SK-N-SH (cell line): ENCODE results near the gene MTCH2. TPM values are rescaled to one million over a fixed set of nuclear protein-coding genes. Genes with fewer than 3 reads are reported as not detected.

Experiments
- CTCF ChIA-PET: fragments of 300-600, 350-600 bp; formaldehyde crosslinking; extraction: SDS; loops from one replicate; lab custom pipeline; 2021; lab: Yijun Ruan, JAX
- POLR2A ChIA-PET: fragments of 350-600 bp; sonication (Branson Sonifier 250); formaldehyde crosslinking; extraction: SDS; loops from one replicate; lab custom pipeline; 2020; ENCODE audit warnings: antibody characterized with exemption, inconsistent platforms; lab: Yijun Ruan, JAX
- DNase-seq: peaks from one replicate; pipeline ENCODE4 v3.0.0; 2012
- H2AFZ ChIP-seq: fragments of 200-600 bp; sonication (generic); 2 replicates; pipeline ENCODE4 v1.8.1; 2016; ENCODE audit warnings: antibody characterized with exemption, mild to moderate bottlenecking, low read depth
- H3F3A ChIP-seq: fragments of 200-600 bp; sonication (generic); replicated peaks from 2 replicates; pipeline ENCODE3; 2016; ENCODE audit warnings: antibody characterized with exemption, mild to moderate bottlenecking; ENCODE audit not compliant: insufficient read depth
- H3K27ac ChIP-seq, 2 experiments: fragments of 200-500 bp in 1 of 2; fragments of 200-600 bp in 1 of 2; sonication (Bioruptor generic) in 1 of 2; sonication (generic), shearing (Covaris generic) in 1 of 2; 2 replicates each; pipeline versions ENCODE4 v1.5.1 to v1.6.1; 2014 to 2016; ENCODE audit warnings: low read depth in 2 of 2, inconsistent platforms in 1 of 2, low read length in 1 of 2, mild to moderate bottlenecking in 1 of 2, mixed read lengths in 1 of 2
- H3K27me3 ChIP-seq: fragments of 200-600 bp; sonication (generic), shearing (Covaris generic); 2 replicates; pipeline ENCODE4 v1.6.1; 2016; ENCODE audit warnings: mixed run types; ENCODE audit not compliant: insufficient read depth
- H3K36me3 ChIP-seq, 2 experiments: fragments of 200-500 bp in 1 of 2; fragments of 200-600 bp in 1 of 2; sonication (Bioruptor generic) in 1 of 2; sonication (generic) in 1 of 2; replicated peaks in 1 of 2; 2 replicates each; pipeline versions ENCODE3 to v1.5.1; 2014 to 2016; ENCODE audit warnings: low read length in 1 of 2, mild to moderate bottlenecking in 1 of 2; ENCODE audit not compliant: insufficient read depth in 2 of 2, control insufficient read depth in 1 of 2
- H3K4me1 ChIP-seq, 2 experiments: fragments of 200-500 bp in 1 of 2; fragments of 200-600 bp in 1 of 2; sonication (Bioruptor generic) in 1 of 2; sonication (generic), shearing (Covaris generic) in 1 of 2; 2 replicates each; pipeline versions ENCODE4 v1.5.1 to v1.6.1; 2014 to 2016; ENCODE audit warnings: low read depth in 1 of 2, low read length in 1 of 2, mixed run types in 1 of 2; ENCODE audit not compliant: insufficient read depth in 2 of 2, control insufficient read depth in 1 of 2
- H3K4me2 ChIP-seq: fragments of 200-600 bp; sonication (generic), shearing (Covaris generic); 2 replicates; pipeline ENCODE4 v1.6.1; 2017; ENCODE audit warnings: mixed run types
- H3K4me3 ChIP-seq, 2 experiments: fragments of 200-500 bp in 1 of 2; fragments of 200-600 bp in 1 of 2; sonication (Bioruptor generic) in 1 of 2; sonication (generic), shearing (Covaris generic) in 1 of 2; 2 replicates each; pipeline versions ENCODE4 v1.5.1 to v1.8.1; 2014 to 2016; ENCODE audit warnings: low read depth in 2 of 2, inconsistent platforms in 1 of 2, low read length in 1 of 2, mild to moderate bottlenecking in 1 of 2, mixed read lengths in 1 of 2, moderate library complexity in 1 of 2
- H3K79me2 ChIP-seq: fragments of 200-600 bp; sonication (generic); 2 replicates; pipeline ENCODE4 v1.8.1; 2017; ENCODE audit warnings: mild to moderate bottlenecking; ENCODE audit not compliant: insufficient read depth
- H3K9ac ChIP-seq: fragments of 200-600 bp; sonication (generic); 2 replicates; pipeline ENCODE4 v1.6.1; 2017; ENCODE audit warnings: mixed run types
- H3K9me2 ChIP-seq: fragments of 200-600 bp; sonication (generic); 2 replicates; pipeline ENCODE4 v1.6.1; 2017; ENCODE audit warnings: mixed run types
- H3K9me3 ChIP-seq: fragments of 200-600 bp; sonication (generic); 2 replicates; pipeline ENCODE4 v1.6.1; 2017; ENCODE audit warnings: mixed run types, mild to moderate bottlenecking, moderate library complexity
- H4K20me1 ChIP-seq: fragments of 200-600 bp; sonication (generic); 2 replicates; pipeline ENCODE4 v1.6.1; 2017; ENCODE audit warnings: mild to moderate bottlenecking, mixed run types; ENCODE audit not compliant: insufficient read depth
- EZH2phosphoT487 ChIP-seq: fragments of 200-600 bp; sonication (generic); IDR thresholded peaks from 2 replicates; pipeline ENCODE4 v1.6.1; 2017; ENCODE audit warnings: low read depth, mixed run types, mild to moderate bottlenecking, antibody characterized with exemption, moderate library complexity, borderline replicate concordance
- FOXJ3 ChIP-seq: sonication (generic); formaldehyde crosslinking; IDR thresholded peaks from 2 replicates; pipeline ENCODE4 v1.5.1; 2020; ENCODE audit warnings: mild to moderate bottlenecking, missing genetic modification reagents
- GABPA ChIP-seq: IDR thresholded peaks from 2 replicates; pipeline ENCODE4 v1.4.0; 2012; ENCODE audit warnings: low read depth, mild to moderate bottlenecking
- GATA2 ChIP-seq: sonication (generic); formaldehyde crosslinking; IDR thresholded peaks from 2 replicates; pipeline ENCODE4 v1.5.0; 2020; ENCODE audit warnings: mild to moderate bottlenecking, missing genetic modification reagents
- MAX ChIP-seq: IDR thresholded peaks from 2 replicates; pipeline ENCODE4 v1.4.0; 2012; ENCODE audit warnings: low read depth
- MEF2A ChIP-seq: IDR thresholded peaks from 2 replicates; pipeline ENCODE4 v1.4.0; 2012; ENCODE audit warnings: low read depth, borderline replicate concordance
- MXI1 ChIP-seq: IDR thresholded peaks from 2 replicates; pipeline ENCODE4 v1.6.1; 2012; ENCODE audit warnings: mild to moderate bottlenecking, low read depth, low read length, improper control_type of control experiment
- NFIC ChIP-seq: IDR thresholded peaks from 2 replicates; pipeline ENCODE4 v1.4.0; 2012; ENCODE audit warnings: borderline replicate concordance
- POLR2AphosphoS5 ChIP-seq: IDR thresholded peaks from 2 replicates; pipeline ENCODE4 v1.6.1; 2012; ENCODE audit warnings: low read depth, low read length
- RAD21 ChIP-seq: IDR thresholded peaks from 2 replicates; pipeline ENCODE4 v1.6.1; 2012; ENCODE audit warnings: mild to moderate bottlenecking, low read length
- RFX5 ChIP-seq: IDR thresholded peaks from 2 replicates; pipeline ENCODE4 v1.6.1; 2012; ENCODE audit warnings: mild to moderate bottlenecking, improper control_type of control experiment, low read length
- RXRA ChIP-seq: IDR thresholded peaks from 2 replicates; pipeline ENCODE4 v1.4.0; 2012; ENCODE audit warnings: low read depth, mild to moderate bottlenecking, borderline replicate concordance
- SMC3 ChIP-seq: IDR thresholded peaks from 2 replicates; pipeline ENCODE4 v1.6.1; 2012; ENCODE audit warnings: low read depth, low read length, improper control_type of control experiment
- TAF1 ChIP-seq: IDR thresholded peaks from 2 replicates; pipeline ENCODE4 v1.6.1; 2012; ENCODE audit warnings: low read depth, mild to moderate bottlenecking, low read length, moderate library complexity, borderline replicate concordance
- TCF12 ChIP-seq: IDR thresholded peaks from 2 replicates; pipeline ENCODE4 v1.4.0; 2012
- USF1 ChIP-seq: IDR thresholded peaks from 2 replicates; pipeline ENCODE4 v1.4.0; 2012; ENCODE audit warnings: low read depth, borderline replicate concordance
- USF2 ChIP-seq: fragments of 150-350 bp; IDR thresholded peaks from 2 replicates; pipeline ENCODE4 v1.6.1; 2017; ENCODE audit warnings: antibody characterized with exemption, low read length, low read depth, borderline replicate concordance
- YY1 ChIP-seq: IDR thresholded peaks from 2 replicates; pipeline ENCODE4 v1.4.0; 2012; ENCODE audit warnings: low read depth, mild to moderate bottlenecking
- WGBS: methylation state at CpG from one replicate; pipeline ENCODE4 v1.1.6; 2017; ENCODE audit warnings: low lambda C conversion rate; 5-methylcytosine and 5-hydroxymethylcytosine counted together
- polyA plus RNA-seq, 3 experiments: library from polyadenylated mRNA; depleted of rRNA; stranded (reverse); fragments of >200 nt; gene quantifications; 2 replicates each; pipeline ENCODE4 v1.2.3, GENCODE V29; 2012
- TF ChIP-seq, protein P1 (sequence below): fragments of 150-350 bp; IDR thresholded peaks from 2 replicates; pipeline ENCODE4 v1.6.1; 2016; ENCODE audit warnings: mild to moderate bottlenecking, low read depth, low read length
- TF ChIP-seq, protein P2 (sequence below): IDR thresholded peaks from 2 replicates; pipeline ENCODE4 v1.4.0; 2012; ENCODE audit warnings: low read depth, borderline replicate concordance

Gene MTCH2
- polyA plus RNA-seq, 1 of the 3 experiments (the other 2 are of a cell fraction) = 132 TPM

GRCh38 chr11:47691979-47692378 lies 49.6 kb upstream of the MTCH2 start:
- H3K9me3 ChIP-seq = no peaks in the 10 kb centered on the region
- H2AFZ ChIP-seq = no peak overlapping the region
- no peaks in the 10 kb centered on the region for H3F3A ChIP-seq
- H3K4me1 ChIP-seq = no peaks in the 10 kb centered on the region
- no peak for DNase-seq
- H3K9ac ChIP-seq = no peak overlapping the region
- H4K20me1 ChIP-seq = no peaks in the 10 kb centered on the region
- TF ChIP-seq EZH2phosphoT487 = no peak
- TF ChIP-seq GABPA = no peak
- TF ChIP-seq GATA2 = no peak
- TF ChIP-seq, protein P1, sequence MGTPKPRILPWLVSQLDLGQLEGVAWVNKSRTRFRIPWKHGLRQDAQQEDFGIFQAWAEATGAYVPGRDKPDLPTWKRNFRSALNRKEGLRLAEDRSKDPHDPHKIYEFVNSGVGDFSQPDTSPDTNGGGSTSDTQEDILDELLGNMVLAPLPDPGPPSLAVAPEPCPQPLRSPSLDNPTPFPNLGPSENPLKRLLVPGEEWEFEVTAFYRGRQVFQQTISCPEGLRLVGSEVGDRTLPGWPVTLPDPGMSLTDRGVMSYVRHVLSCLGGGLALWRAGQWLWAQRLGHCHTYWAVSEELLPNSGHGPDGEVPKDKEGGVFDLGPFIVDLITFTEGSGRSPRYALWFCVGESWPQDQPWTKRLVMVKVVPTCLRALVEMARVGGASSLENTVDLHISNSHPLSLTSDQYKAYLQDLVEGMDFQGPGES = no peak
- no peak for TF ChIP-seq RAD21
- TF ChIP-seq TCF12 = no peak
- no peak for TF ChIP-seq RXRA
- TF ChIP-seq FOXJ3 (CRISPR knock-in tag) = no peak
- TF ChIP-seq, protein P2, sequence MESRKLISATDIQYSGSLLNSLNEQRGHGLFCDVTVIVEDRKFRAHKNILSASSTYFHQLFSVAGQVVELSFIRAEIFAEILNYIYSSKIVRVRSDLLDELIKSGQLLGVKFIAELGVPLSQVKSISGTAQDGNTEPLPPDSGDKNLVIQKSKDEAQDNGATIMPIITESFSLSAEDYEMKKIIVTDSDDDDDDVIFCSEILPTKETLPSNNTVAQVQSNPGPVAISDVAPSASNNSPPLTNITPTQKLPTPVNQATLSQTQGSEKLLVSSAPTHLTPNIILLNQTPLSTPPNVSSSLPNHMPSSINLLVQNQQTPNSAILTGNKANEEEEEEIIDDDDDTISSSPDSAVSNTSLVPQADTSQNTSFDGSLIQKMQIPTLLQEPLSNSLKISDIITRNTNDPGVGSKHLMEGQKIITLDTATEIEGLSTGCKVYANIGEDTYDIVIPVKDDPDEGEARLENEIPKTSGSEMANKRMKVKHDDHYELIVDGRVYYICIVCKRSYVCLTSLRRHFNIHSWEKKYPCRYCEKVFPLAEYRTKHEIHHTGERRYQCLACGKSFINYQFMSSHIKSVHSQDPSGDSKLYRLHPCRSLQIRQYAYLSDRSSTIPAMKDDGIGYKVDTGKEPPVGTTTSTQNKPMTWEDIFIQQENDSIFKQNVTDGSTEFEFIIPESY = no peak
- no peak for TF ChIP-seq NFIC
- TF ChIP-seq MEF2A = no peak
- TF ChIP-seq YY1 = no peak
- no peak for TF ChIP-seq MAX
- no peak for TF ChIP-seq POLR2AphosphoS5
- no peak for TF ChIP-seq USF1
- TF ChIP-seq, all 33 proteins: peak for 0
- H3K4me3 ChIP-seq = no peak overlapping the region
- CTCF ChIA-PET = interaction anchor here (0.7 kb wide), 1 partner anchor 49 kb away, joined by 3 read pairs; no protein-coding TSS in a partner anchor
- no peaks in the 10 kb centered on the region for H3K9me2 ChIP-seq
- H3K27ac ChIP-seq = no peak overlapping the region
- H3K36me3 ChIP-seq = no peaks in the 10 kb centered on the region
- POLR2A ChIA-PET = no interaction called here
- no peaks in the 10 kb centered on the region for H3K79me2 ChIP-seq
- 52% methylated on average over 2 of the region's 2 CpGs for WGBS
- H3K4me2 ChIP-seq = no peak overlapping the region
- H3K27me3 ChIP-seq = no peaks in the 10 kb centered on the region

- ChIA-PET CTCF (no interaction called here), POLR2A (no interaction called here)
- no peak overlapping the region for H3K4me2 ChIP-seq
- H3K9ac ChIP-seq = no peak overlapping the region
- WGBS = 85% methylated on average over 5 of the region's 5 CpGs
- H3K9me2 ChIP-seq = no peaks in the 10 kb centered on the region
- H3F3A ChIP-seq = no peaks in the 10 kb centered on the region
- H2AFZ ChIP-seq = no peak overlapping the region
- DNase-seq = no peak
- no peaks in the 10 kb centered on the region for H3K27me3 ChIP-seq
- H3K9me3 ChIP-seq = no peaks in the 10 kb centered on the region
- H3K27ac ChIP-seq = no peak overlapping the region
- H3K4me3 ChIP-seq = no peak overlapping the region
- no peaks in the 10 kb centered on the region for H4K20me1 ChIP-seq
- H3K4me1 ChIP-seq = no peaks in the 10 kb centered on the region
- H3K36me3 ChIP-seq = no peaks in the 10 kb centered on the region
- H3K79me2 ChIP-seq = no peaks in the 10 kb centered on the region
- TF ChIP-seq TAF1 = no peak
- TF ChIP-seq SMC3 = no peak
- TF ChIP-seq USF1 = no peak
- TF ChIP-seq, protein P2 = no peak
- no peak for TF ChIP-seq RFX5
- no peak for TF ChIP-seq MXI1
- no peak for TF ChIP-seq USF2
Measured at GRCh38 chr11:47689480-47689879, 47.1 kb upstream of the MTCH2 start.
